Esophagus muscularis mucosa (tissue), 3 donors: ENCODE results near the gene CD99L2.

Experiments
- POLR2A ChIP-seq: fragments of 450-650 bp; IDR thresholded peaks from one replicate; pipeline ENCODE4 v1.6.1; 2017; ENCODE audit warnings: antibody characterized with exemption, moderate library complexity, mild to moderate bottlenecking, low read depth
- POLR2AphosphoS5 ChIP-seq, 2 donors: sonication (generic); formaldehyde crosslinking; IDR thresholded peaks; one replicate each; pipeline ENCODE4 v1.6.1; 2017; ENCODE audit warnings: antibody characterized with exemption in 2 of 2
- TF ChIP-seq, protein P1 (sequence below), 3 experiments: fragments of 200-600 bp in 2 of 3; fragments of 450-650 bp in 1 of 3; sonication (generic) in 2 of 3; IDR thresholded peaks; one replicate each; pipeline ENCODE4 v1.5.1; 2017 to 2019; ENCODE audit warnings: antibody characterized with exemption in 3 of 3, mild to moderate bottlenecking in 2 of 3, moderate library complexity in 1 of 3

DNA sequence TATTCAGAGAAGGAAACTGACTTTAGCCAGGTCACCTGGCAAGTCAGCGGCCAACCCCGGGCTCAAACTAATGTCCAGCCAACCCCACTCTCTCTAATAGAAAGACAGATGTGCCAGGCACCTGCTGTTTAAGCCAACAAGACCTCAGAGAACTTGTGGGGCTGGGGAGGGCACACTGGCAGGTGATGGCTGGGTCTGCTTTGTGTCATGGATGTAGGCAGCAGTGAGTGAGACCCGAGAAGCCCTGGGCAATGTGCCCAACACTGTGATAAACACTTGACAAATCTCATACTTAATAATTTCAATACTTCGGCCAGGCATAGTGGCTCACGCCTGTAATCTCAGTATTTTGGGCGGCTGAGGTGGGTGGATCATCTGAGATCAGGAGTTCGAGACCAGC, 9.0 kb upstream of the CD99L2 start:
- TF ChIP-seq POLR2AphosphoS5 (IDR thresholded peaks at IDR 0.05) (no peak), POLR2A (no peak)
- TF ChIP-seq, protein P1, sequence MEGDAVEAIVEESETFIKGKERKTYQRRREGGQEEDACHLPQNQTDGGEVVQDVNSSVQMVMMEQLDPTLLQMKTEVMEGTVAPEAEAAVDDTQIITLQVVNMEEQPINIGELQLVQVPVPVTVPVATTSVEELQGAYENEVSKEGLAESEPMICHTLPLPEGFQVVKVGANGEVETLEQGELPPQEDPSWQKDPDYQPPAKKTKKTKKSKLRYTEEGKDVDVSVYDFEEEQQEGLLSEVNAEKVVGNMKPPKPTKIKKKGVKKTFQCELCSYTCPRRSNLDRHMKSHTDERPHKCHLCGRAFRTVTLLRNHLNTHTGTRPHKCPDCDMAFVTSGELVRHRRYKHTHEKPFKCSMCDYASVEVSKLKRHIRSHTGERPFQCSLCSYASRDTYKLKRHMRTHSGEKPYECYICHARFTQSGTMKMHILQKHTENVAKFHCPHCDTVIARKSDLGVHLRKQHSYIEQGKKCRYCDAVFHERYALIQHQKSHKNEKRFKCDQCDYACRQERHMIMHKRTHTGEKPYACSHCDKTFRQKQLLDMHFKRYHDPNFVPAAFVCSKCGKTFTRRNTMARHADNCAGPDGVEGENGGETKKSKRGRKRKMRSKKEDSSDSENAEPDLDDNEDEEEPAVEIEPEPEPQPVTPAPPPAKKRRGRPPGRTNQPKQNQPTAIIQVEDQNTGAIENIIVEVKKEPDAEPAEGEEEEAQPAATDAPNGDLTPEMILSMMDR (IDR thresholded peaks at IDR 0.05) = no peak
